Activated CD8-positive, alpha-beta memory T cell treated with anti-CD3 and anti-CD28 coated beads, Interleukin-2, amount 50 U/mL, for 24 hours (primary cell): ENCODE measurements around the gene DLGAP4.
"Not testable (repeated sequence)": the region's sequence is repeated elsewhere in the genome, so short reads cannot be mapped to it uniquely, and the experiment has no call there.

Experiments
- DNase-seq: peaks from one replicate; pipeline ENCODE4 v3.0.0-alpha.2; 2020; ENCODE audit errors: extremely low read depth

The DLGAP4 gene

DNA sequence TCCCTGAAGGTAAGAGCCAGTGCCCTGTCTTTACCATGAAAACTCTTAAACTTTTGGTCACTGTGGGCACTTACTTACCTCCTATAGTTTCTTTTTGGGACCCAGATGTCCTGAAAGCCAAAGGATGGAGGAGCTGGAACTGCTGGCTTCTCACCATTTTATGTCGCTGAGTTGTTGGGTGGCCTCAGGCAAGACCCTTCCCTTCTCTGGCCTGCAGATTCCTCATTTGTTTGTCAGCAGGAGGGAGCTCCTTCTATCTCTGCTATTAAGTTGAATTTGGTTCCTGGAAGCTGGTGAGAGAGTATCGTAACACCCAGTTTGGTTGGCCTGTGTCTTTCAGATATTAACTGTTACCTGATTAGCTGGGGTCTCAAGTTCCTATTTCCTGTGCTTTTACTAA, 167.0 kb downstream of the DLGAP4 start:
- no peak for DNase-seq

GRCh38 chr20:36474563-36474962, 168.4 kb downstream of the DLGAP4 start:
- no peak for DNase-seq

DNA sequence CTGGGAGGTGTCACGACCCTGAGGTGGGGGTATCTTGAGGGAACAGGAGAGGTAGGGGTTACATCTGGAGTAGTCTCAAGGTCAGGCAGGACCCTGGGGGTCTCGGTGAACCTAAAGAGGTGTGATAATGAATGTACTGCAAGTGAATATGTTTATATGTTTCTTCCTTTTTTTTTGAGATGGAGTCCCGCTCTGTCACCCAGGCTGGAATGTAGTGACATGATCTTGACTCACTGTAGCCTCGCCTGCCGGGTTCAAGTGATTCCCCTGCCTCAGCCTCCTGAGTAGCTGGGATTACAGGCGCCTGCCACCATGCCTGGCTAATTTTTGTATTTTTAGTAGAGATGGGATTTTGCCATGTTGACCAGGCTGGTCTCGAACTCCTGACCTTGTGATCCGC, 168.9 kb downstream of the DLGAP4 start:
- not testable (repeated sequence) for DNase-seq

GRCh38 chr20:36477475-36477874, 171.3 kb downstream of the DLGAP4 start:
- DNase-seq: no peak

GRCh38 chr20:36478137-36478905, 172.2 kb downstream of the DLGAP4 start:
- no peak for DNase-seq

DNA sequence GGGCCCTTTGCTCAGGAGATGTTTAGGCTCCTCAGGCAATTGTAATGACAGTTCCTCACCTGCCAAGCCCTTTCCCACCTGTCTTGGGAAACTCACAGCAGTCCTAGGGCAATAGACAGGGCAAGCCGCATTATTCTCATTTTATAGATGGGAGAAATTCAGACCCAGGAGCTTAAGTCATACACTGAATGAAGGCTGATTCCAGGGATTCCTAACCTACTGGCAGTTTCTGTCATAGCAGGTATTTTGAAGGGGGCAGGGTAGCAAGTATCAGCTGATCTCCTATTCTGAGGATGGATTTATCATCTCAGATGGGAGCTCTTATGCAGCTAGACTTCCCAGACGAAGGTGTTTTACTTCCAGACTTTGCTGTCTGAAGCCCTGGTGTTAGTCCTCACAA, 173.8 kb downstream of the DLGAP4 start:
- DNase-seq: no peak

DNA sequence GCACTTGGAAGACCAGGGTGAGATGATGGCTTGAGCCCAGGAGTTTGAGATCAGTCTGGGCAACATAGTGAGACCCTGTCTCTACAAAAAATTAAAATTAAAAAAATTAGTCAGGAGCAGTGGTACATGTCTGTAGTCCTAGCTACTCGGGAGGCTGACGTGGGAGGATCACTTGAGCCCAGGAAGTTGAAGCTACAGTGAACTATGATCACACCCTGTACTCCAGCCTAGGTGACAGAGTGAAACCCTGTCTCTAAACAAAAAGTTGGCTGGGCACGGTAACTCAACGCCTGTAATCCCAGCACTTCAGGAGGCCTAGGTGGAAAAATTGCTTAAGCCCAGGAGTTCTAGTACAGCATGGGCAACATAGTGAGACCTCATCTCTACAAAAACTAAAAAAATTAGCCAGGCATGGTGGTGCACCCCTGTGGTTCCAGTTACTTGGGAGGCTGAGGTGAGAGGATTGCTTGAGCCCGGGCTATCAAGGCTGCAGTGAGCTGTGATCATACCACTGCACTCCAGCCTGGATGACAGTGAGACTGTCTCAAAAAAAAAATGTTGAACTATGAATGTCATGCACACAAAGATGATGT, 174.4 kb downstream of the DLGAP4 start:
- no peak for DNase-seq

- DNase-seq: no peak
Observed at GRCh38 chr20:36481380-36482043, 175.4 kb downstream of the DLGAP4 start.

- DNase-seq: no peak
Observed at GRCh38 chr20:36482044-36482473, 175.9 kb downstream of the DLGAP4 start.

DNA sequence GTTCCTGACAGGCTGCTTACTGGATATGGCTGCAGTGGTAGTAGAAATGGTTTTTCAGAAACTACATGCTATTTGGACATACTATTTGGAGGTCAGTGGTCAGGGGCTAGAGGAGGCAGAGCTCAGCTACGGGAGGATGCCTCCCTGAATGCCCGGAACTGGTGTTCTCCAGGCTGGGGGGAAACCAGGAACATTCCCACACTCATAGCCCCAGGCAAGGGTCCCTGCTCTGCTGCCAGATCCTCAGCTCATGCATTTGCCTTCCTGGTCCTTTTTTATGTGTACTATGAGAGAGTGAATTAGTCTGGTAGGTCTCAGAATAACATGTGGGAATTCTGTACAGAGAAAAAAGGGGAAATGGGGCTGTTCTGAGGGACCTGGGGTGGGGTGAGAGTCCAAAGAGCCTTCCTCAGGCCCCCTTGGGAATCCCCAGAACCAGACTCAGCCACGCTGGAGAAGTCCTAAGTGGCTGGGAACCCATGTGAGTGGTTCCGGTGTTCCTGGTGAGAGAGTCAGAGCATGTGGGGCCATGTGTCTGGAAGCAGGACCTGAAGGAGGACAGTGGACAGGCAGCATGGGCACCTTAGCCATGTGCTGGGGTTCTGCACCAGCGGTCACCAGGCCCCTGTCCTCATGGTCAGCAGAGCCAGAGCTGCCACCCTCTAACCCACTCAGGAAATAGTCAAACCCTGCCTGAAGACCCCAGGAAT, 177.2 kb downstream of the DLGAP4 start:
- no peak for DNase-seq

DNA sequence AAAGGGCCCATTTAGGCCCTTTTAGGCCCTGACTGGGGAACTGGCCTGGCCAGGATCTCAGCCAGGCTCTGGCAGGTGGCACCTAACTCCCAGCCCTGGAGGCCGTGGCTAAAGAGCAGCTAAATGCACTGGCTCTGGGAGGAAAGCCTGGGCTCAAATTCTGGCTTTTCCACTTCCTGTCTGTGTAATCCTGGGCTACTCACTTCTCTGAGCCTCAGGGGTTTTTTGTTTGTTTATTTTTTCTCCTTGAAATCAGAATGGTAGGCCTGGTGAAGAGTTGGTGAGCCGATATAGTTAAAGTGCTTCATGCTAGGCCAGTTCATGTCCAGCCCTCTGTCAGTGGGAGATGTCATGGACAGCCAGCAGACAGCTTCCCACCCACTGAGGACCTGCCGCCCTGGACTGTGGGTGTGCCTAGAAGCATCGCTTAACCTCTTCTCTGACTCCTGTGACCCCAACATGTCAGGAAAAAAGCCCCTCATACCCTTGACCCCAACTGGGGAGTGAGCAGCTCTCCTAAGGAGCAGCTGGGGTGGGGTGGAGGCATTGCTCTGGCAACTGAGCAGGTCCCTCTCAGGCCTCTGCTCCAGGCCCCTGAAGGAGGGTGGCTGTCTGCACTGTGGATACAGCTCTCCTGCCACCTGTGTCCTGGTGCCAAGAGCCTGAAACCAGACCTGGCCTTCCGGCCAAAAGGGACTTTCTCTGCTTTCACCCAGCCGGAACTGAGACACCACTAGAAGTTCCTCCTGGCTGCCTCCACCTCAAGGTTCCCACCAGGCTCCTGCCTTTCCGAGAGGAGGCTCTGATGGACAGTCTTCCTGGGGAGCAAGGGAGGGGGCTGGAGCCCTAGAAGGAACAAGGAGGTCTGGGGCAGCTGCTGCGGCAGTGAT, 178.0 kb downstream of the DLGAP4 start:
- no peak for DNase-seq

GRCh38 chr20:36485286-36485685, 179.1 kb downstream of the DLGAP4 start:
- no peak for DNase-seq

DNA sequence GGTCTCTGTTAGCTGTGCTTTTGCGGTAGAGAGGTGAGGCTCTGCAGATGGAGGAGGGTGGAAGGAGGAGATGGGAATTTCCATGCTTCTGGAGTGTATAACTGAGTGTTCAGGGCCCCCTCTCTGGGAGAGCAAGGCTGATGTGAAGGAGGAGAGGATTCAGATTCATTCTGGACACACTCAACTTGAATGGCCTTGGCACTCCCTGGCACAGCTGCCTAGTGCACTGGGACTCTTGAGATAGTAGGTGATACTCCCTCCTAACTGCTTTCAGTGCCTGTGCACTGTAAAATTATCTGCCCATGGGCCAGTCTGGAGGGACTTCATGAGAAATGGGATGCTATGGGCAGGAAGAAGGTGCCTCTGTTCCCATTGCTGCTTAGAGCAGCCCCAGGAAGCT, 180.9 kb downstream of the DLGAP4 start:
- no peak for DNase-seq

GRCh38 chr20:36490191-36490590, 184.1 kb downstream of the DLGAP4 start:
- no peak for DNase-seq

DNA sequence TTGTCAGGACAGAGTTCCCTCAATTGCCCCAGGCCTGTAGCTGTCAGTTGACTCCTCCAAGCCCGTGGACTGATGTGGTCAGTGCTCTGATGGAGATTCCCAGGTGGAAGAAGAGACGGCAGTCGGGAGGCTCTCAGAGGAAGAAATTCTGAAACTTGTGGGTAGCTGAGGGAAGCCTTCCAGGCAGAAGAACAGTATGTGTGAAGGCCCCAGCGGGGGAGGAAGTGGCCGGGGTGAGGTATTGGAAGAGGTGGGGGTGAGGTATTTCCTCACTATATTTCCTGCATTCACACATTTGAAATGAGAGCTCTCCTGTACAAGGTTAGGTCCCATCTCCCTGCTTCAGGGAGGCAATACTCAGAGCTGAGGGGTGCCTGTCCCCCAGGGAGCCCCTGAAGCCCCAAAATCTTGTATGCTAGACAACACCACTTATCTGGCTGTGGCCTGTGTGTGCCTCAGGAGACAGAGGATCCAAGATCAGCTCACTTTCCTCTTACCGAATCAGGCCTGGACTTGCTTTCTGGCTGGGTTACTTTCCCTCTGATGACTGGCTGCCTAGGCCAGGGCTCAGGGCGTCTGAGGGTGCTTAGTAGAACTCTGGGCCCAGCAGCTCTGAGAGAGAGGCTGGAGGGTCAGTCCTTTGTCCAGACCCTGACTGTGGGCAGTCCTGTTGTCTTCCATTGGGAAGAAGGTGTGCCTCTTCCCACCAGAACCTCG, 185.9 kb downstream of the DLGAP4 start:
- DNase-seq: peak; percentile 19

DNA sequence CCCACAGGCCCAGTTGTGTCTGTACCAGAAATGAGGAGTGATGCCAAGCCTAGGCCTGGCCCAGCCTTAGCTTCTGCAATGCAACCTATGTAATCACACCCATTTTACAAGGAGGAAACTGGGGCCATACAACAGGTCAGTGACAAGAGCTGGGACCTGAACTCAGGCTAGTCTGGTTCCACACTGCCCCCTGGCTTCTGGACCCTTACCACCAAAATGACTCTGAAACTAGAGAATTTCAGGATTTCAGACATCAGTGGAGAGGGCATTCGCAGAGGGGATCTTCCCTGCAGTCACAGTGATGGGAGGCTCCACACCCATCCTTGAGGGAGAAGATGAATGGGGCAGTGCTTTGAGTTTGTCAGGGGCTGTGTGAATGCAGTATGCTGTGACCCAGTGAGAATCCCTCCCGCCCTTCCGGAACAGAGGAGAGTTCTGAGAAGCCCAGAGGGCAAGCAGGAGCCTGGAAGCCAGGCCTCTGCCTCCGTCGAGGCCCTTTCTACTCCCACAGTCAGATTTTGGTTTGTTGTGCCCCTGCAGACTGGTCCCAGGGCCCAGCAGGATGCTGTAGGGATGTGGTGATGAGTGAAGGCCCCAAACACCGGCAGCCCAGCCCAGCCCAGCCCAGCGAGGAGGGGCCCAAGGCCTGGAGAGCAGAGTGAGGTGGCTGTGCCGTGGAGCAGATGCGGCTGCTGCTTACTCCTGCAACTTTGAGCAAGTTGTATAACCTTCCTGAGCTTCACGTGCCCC, 187.1 kb downstream of the DLGAP4 start:
- DNase-seq: no peak

GRCh38 chr20:36493801-36494114, 187.6 kb downstream of the DLGAP4 start:
- no peak for DNase-seq

- DNase-seq: no peak
Observed at GRCh38 chr20:36496707-36497669, 190.8 kb downstream of the DLGAP4 start.

- DNase-seq: no peak
Observed at GRCh38 chr20:36497856-36498255, 191.7 kb downstream of the DLGAP4 start.
